Naive B cell (primary cell): ENCODE data around the gene SUDS3. TPM values are rescaled to one million over a fixed set of nuclear protein-coding genes. Genes with fewer than 3 reads are reported as not detected.

Experiments used
- ATAC-seq, 2 donors: fragments of 150-1000 bp; cut with Tn5 transposase; 2 replicates each; pipeline ENCODE4 v1.10.0; 2021; ENCODE audit warnings: low read depth in 2 of 2, mild to moderate bottlenecking in 2 of 2, moderate library complexity in 2 of 2
- DNase-seq: peaks from one replicate; pipeline ENCODE4 v3.0.0; 2022
- H3K27ac Mint-ChIP-seq, 6 donors: one replicate each; pipeline ENCODE4 v1.8.0; 2020 to 2022; ENCODE audit warnings: mild to moderate bottlenecking in 6 of 6, mixed read lengths in 6 of 6, moderate library complexity in 5 of 6, inconsistent platforms in 2 of 6
- H3K27me3 Mint-ChIP-seq, 3 donors: one replicate each; pipeline ENCODE4 v1.8.0; 2021 to 2022; ENCODE audit warnings: mixed read lengths in 3 of 3, mild to moderate bottlenecking in 1 of 3
- H3K36me3 Mint-ChIP-seq, 2 donors: one replicate each; pipeline ENCODE4 v1.8.0; 2020 to 2022; ENCODE audit warnings: mixed read lengths in 2 of 2, inconsistent platforms in 1 of 2, mild to moderate bottlenecking in 1 of 2
- H3K4me1 Mint-ChIP-seq, 3 donors: one replicate each; pipeline ENCODE4 v1.8.0; 2020 to 2022; ENCODE audit warnings: mixed read lengths in 3 of 3, inconsistent platforms in 1 of 3, mild to moderate bottlenecking in 1 of 3, moderate library complexity in 1 of 3
- H3K4me3 Mint-ChIP-seq, 8 donors: one replicate each; pipeline ENCODE4 v1.8.0; 2020 to 2022; ENCODE audit warnings: mild to moderate bottlenecking in 8 of 8, mixed read lengths in 8 of 8, moderate library complexity in 8 of 8, inconsistent platforms in 2 of 8
- H3K9me3 Mint-ChIP-seq, 7 donors: one replicate each; pipeline ENCODE4 v1.8.0; 2020 to 2022; ENCODE audit warnings: mixed read lengths in 7 of 7, mild to moderate bottlenecking in 5 of 7, inconsistent platforms in 2 of 7, moderate library complexity in 1 of 7
- polyA plus RNA-seq, 6 donors: library from polyadenylated mRNA; unstranded; fragments of 300-500 nt; fragmentation: Illumina TruSeq; gene quantifications; one replicate each; pipeline ENCODE4 v1.2.3, GENCODE V29; 2021; ENCODE audit warnings: low read depth in 6 of 6

The SUDS3 gene
- polyA plus RNA-seq: 10 to 100 TPM; 17.2 to 26.0 (median 20.1) TPM

- H3K9me3 Mint-ChIP-seq: no peaks in the 10 kb centered on the region
- H3K27ac Mint-ChIP-seq: peak within 1 kb of the TSS; percentile 99 to 100 (median 100)
- ATAC-seq (peak; percentile 31 to 43), DNase-seq (peak; percentile 94)
- H3K27me3 Mint-ChIP-seq: no peaks in the 10 kb centered on the region
- peaks cover 29 to 46% (median 33%) of the 10 kb centered on the region in 3 donors for H3K4me1 Mint-ChIP-seq
- peaks cover 0 to 8% of the 10 kb centered on the region in 2 donors for H3K36me3 Mint-ChIP-seq
- H3K4me3 Mint-ChIP-seq: peak within 1 kb of the TSS; percentile 96 to 99 (median 98)
These were observed at the start of gene SUDS3 for GRCh38 chr12:118376089-118377020. TSS of gene SUDS3 (plus strand) at chr12:118376555. CDS start at chr12:118376692, 137 bp downstream.

GRCh38 chr12:118326991-118327390 is 49.4 kb upstream of the SUDS3 start:
- no peaks in the 10 kb centered on the region for H3K36me3 Mint-ChIP-seq
- no peak overlapping the region for H3K27ac Mint-ChIP-seq
- no peaks in the 10 kb centered on the region for H3K9me3 Mint-ChIP-seq
- no peaks in the 10 kb centered on the region for H3K27me3 Mint-ChIP-seq
- DNase-seq: no peak
- H3K4me1 Mint-ChIP-seq: peaks cover 31 to 45% (median 39%) of the 10 kb centered on the region in 3 donors
- no peak for ATAC-seq
- H3K4me3 Mint-ChIP-seq: no peak overlapping the region

GRCh38 chr12:118327391-118327790 is 49.0 kb upstream of the SUDS3 start:
- Mint-ChIP-seq H3K27me3 (no peaks in the 10 kb centered on the region), H3K27ac (peak overlapping the region in 2 of 6 donors; percentile 39 to 79), H3K4me1 (peaks cover 35 to 49% (median 43%) of the 10 kb centered on the region in 3 donors), H3K36me3 (no peaks in the 10 kb centered on the region), H3K4me3 (no peak overlapping the region), H3K9me3 (no peaks in the 10 kb centered on the region)
- DNase-seq (no peak), ATAC-seq (no peak)

GRCh38 chr12:118328486-118329330 is 47.6 kb upstream of the SUDS3 start:
- no peaks in the 10 kb centered on the region for H3K27me3 Mint-ChIP-seq
- H3K4me3 Mint-ChIP-seq: peak overlapping the region in 3 of 8 donors; percentile 3 to 83 (median 26)
- no peaks in the 10 kb centered on the region for H3K9me3 Mint-ChIP-seq
- no peak for DNase-seq
- ATAC-seq: no peak
- peaks cover 45 to 60% (median 53%) of the 10 kb centered on the region in 3 donors for H3K4me1 Mint-ChIP-seq
- peaks cover 8 to 9% of the 10 kb centered on the region in 2 donors for H3K36me3 Mint-ChIP-seq
- H3K27ac Mint-ChIP-seq: peak overlapping the region; percentile 14 to 91 (median 51)

- DNase-seq (peak; percentile 40), ATAC-seq (peak; percentile 98 to 99)
- peaks cover 8 to 9% of the 10 kb centered on the region in 2 donors for H3K36me3 Mint-ChIP-seq
- H3K9me3 Mint-ChIP-seq: no peaks in the 10 kb centered on the region
- peak overlapping the region; percentile 0 to 94 (median 80) for H3K4me3 Mint-ChIP-seq
- no peaks in the 10 kb centered on the region for H3K27me3 Mint-ChIP-seq
- peaks cover 35 to 58% (median 48%) of the 10 kb centered on the region in 3 donors for H3K4me1 Mint-ChIP-seq
- peak overlapping the region; percentile 30 to 97 (median 90) for H3K27ac Mint-ChIP-seq
These were observed 45.8 kb upstream of the SUDS3 start for GRCh38 chr12:118330421-118331018.

GRCh38 chr12:118332511-118332910 is 43.8 kb upstream of the SUDS3 start:
- Mint-ChIP-seq H3K9me3 (no peaks in the 10 kb centered on the region), H3K4me1 (peaks cover 35 to 66% (median 54%) of the 10 kb centered on the region in 3 donors), H3K27ac (peak overlapping the region in 4 of 6 donors; percentile 16 to 79 (median 56)), H3K4me3 (no peak overlapping the region), H3K27me3 (no peaks in the 10 kb centered on the region), H3K36me3 (peaks cover 8 to 9% of the 10 kb centered on the region in 2 donors)
- ATAC-seq: no peak
- no peak for DNase-seq

GRCh38 chr12:118334241-118334640 is 42.1 kb upstream of the SUDS3 start:
- no peaks in the 10 kb centered on the region for H3K27me3 Mint-ChIP-seq
- peaks cover 8 to 9% of the 10 kb centered on the region in 2 donors for H3K36me3 Mint-ChIP-seq
- DNase-seq (no peak), ATAC-seq (no peak)
- H3K9me3 Mint-ChIP-seq: no peaks in the 10 kb centered on the region
- H3K4me3 Mint-ChIP-seq: no peak overlapping the region
- peak overlapping the region in 1 of 6 donors; percentile 2 for H3K27ac Mint-ChIP-seq
- H3K4me1 Mint-ChIP-seq: peaks cover 30 to 65% (median 54%) of the 10 kb centered on the region in 3 donors

- peaks cover 25 to 60% (median 51%) of the 10 kb centered on the region in 3 donors for H3K4me1 Mint-ChIP-seq
- peak overlapping the region in 1 of 8 donors; percentile 70 for H3K4me3 Mint-ChIP-seq
- peaks cover 9 to 13% of the 10 kb centered on the region in 2 donors for H3K36me3 Mint-ChIP-seq
- no peak for ATAC-seq
- H3K27ac Mint-ChIP-seq: peak overlapping the region in 4 of 6 donors; percentile 7 to 81 (median 62)
- no peaks in the 10 kb centered on the region for H3K9me3 Mint-ChIP-seq
- DNase-seq: no peak
- no peaks in the 10 kb centered on the region for H3K27me3 Mint-ChIP-seq
These were observed 41.3 kb upstream of the SUDS3 start for GRCh38 chr12:118334939-118335567.

GRCh38 chr12:118336123-118336522 is 40.2 kb upstream of the SUDS3 start:
- DNase-seq: no peak
- Mint-ChIP-seq H3K9me3 (no peaks in the 10 kb centered on the region), H3K36me3 (peaks cover 9 to 13% of the 10 kb centered on the region in 2 donors), H3K27ac (peak overlapping the region in 1 of 6 donors; percentile 64), H3K4me3 (no peak overlapping the region), H3K27me3 (no peaks in the 10 kb centered on the region), H3K4me1 (peaks cover 21 to 49% (median 46%) of the 10 kb centered on the region in 3 donors)
- no peak for ATAC-seq

- Mint-ChIP-seq H3K4me3 (no peak overlapping the region), H3K36me3 (peaks cover 9 to 13% of the 10 kb centered on the region in 2 donors), H3K9me3 (no peaks in the 10 kb centered on the region), H3K27me3 (no peaks in the 10 kb centered on the region), H3K27ac (peak overlapping the region in 3 of 6 donors; percentile 34 to 76 (median 56)), H3K4me1 (peaks cover 17 to 47% (median 44%) of the 10 kb centered on the region in 3 donors)
- no peak for DNase-seq
- ATAC-seq: no peak
These were observed 39.0 kb upstream of the SUDS3 start for GRCh38 chr12:118337194-118337838.

GRCh38 chr12:118342090-118342489 is 34.3 kb upstream of the SUDS3 start:
- Mint-ChIP-seq H3K27me3 (no peaks in the 10 kb centered on the region), H3K36me3 (peaks cover 0 to 5% of the 10 kb centered on the region in 2 donors), H3K9me3 (no peaks in the 10 kb centered on the region), H3K4me1 (peaks cover 18 to 65% (median 50%) of the 10 kb centered on the region in 3 donors), H3K4me3 (no peak overlapping the region), H3K27ac (peak overlapping the region in 1 of 6 donors; percentile 53)
- no peak for ATAC-seq
- no peak for DNase-seq

GRCh38 chr12:118344829-118345228 is 31.5 kb upstream of the SUDS3 start:
- Mint-ChIP-seq H3K27ac (peak overlapping the region in 4 of 6 donors; percentile 10 to 78 (median 45)), H3K9me3 (no peaks in the 10 kb centered on the region), H3K36me3 (peaks cover 0 to 3% of the 10 kb centered on the region in 2 donors), H3K4me3 (peak overlapping the region in 1 of 8 donors; percentile 70), H3K4me1 (peaks cover 25 to 60% (median 51%) of the 10 kb centered on the region in 3 donors), H3K27me3 (no peaks in the 10 kb centered on the region)
- no peak for ATAC-seq
- DNase-seq: no peak
